ENCODE data around the gene RBBP5. TPM values are rescaled to one million over a fixed set of nuclear protein-coding genes. Genes with fewer than 3 reads are reported as not detected.

The RBBP5 gene
- 11.6 to 15.1 TPM (median 13.6 TPM) in 5 replicates for total RNA-seq (2022; extraction: Qiagen RNA extraction)

DNA sequence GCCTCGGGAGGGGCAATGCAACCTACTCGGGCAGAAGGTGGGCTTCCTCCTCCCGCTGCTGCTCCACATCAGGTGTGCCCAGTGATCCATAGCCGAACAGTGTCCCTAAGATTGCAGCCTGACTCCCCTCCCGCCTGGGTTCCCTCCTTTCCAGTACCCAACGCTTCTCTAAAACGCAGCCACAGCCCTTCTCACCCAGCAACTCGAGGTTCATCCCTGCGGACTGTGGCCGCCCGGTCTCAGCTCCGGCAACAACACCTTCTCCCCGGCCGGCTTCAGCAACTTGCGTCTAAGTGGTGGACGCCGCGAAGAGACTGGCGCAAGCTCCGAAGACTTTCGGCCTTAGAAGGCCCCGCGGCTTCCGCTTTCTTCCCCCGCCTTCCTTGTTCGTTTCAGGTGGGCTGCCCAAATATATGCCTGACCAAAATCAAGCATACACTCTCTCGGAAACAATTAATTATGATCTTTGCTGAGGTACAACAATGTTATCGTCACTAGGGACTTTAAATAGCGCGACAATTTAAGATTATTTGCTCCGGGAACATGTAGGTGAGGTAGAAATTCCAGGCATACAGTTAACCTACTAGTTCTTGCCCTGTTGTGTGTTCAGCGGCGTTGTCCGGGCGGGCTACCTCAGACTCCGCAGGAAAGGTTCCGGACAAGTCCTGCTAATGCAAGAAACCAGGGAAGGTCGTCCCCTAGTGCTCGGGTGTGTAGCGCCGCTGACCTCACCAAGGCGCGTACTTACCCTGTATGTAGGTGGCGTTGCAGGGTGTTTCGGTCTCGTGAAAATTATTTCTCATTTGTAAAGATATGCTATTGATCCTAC, at the start of gene RBBP5:
Gene RBBP5, minus strand, starts transcription at position 319 of the 829 bp plus-strand sequence. Its CDS starts 105 bp downstream, at position 214.

GRCh38 chr1:205084360-205084759, 37.4 kb downstream of the RBBP5 start, which contains the start of gene TMEM81:
Gene TMEM81, minus strand, starts transcription at chr1:205084460. Its CDS starts 140 bp downstream, at chr1:205084320.

DNA sequence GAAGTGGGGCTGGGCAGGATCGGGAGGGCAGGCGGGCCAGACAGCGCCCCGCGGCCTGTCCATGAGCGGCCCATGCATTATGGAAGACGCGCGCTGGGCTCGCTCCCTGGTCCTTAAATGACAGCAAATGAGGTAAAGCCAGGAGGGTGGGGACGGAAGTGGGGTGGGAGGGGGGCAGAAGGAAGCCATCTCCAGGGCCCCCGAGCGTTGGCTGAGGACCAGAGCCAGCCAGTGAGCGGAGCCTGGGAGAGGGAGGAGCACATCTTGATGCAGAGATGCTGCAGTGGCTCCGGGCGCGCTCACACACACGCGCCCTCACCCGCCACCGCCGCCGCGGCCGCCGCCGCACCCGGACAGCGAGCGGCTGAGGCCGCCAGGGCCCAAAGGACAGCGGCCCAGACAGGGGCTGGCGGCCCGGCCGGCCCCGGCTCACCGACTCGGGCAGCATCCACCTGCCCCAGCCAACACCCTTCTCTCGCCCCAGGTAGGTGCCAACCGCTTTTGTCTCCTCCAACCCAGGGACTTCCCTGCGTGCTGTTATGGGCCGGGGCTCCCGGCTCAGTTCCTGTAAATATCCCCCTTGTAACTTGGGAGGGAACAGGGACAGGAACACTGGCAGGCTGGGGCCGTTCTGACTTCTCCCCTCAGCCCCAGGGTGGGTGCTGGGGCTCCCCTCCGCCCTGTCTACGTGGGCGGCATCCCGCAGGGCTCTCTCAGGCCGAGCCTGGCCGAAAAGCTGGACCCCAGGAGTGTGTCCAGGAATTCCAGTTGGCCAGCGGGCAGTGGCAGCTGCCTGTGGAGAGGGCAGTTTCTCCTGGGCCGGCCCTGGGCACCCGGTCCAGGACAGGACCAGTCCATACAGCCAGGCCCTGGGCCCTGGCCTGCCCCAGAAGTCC, 78.6 kb downstream of the RBBP5 start, which contains the start of gene CNTN2:
Gene CNTN2, plus strand, starts transcription at position 302 of the 896 bp plus-strand sequence. CDS start 9,974 bp downstream, outside the sequence.

Other genes with a start within 250 kb of the RBBP5 start
- gene CNTN2, start 78.8 kb downstream of the RBBP5 start, total RNA-seq (2022; extraction: Qiagen RNA extraction), result 0.06 to 0.07 TPM (median 0.06 TPM) in 4 of 5 replicates, not detected in the other
- gene TMEM81, start 37.5 kb downstream of the RBBP5 start, total RNA-seq (2022; extraction: Qiagen RNA extraction), result 1.6 to 3.0 TPM (median 2.3 TPM) in 5 replicates
- gene DSTYK, start 89.7 kb upstream of the RBBP5 start, total RNA-seq (2022; extraction: Qiagen RNA extraction), result 6.8 to 9.7 TPM (median 8.5 TPM) in 5 replicates
- gene TMCC2, start 106.0 kb upstream of the RBBP5 start, total RNA-seq (2022; extraction: Qiagen RNA extraction), result 1.2 to 1.7 TPM (median 1.5 TPM) in 5 replicates
- gene NUAK2, start 199.8 kb upstream of the RBBP5 start, total RNA-seq (2022; extraction: Qiagen RNA extraction), result 20.1 to 28.2 TPM (median 26.9 TPM) in 5 replicates
- 0.52 to 1.0 TPM (median 0.76 TPM) in 5 replicates for gene KLHDC8A, start 234.9 kb upstream of the RBBP5 start, total RNA-seq (2022; extraction: Qiagen RNA extraction)

Data from A549 treated with dexamethasone at 1 μM for 4 hours (cell line).